Activated T-helper 1 cell treated with anti-CD3 and anti-CD28 coated beads, Interleukin-2, amount 50 U/mL, for 16 hours (primary cell): ENCODE data around the gene WAPL.
"Not testable (repeated sequence)": the region's sequence is repeated elsewhere in the genome, so short reads cannot be mapped to it uniquely, and the experiment has no call there.

Experiments
- DNase-seq, 2 donors: peaks; one replicate each; pipeline ENCODE4 v3.0.0-alpha.2; 2020; ENCODE audit warnings: low read depth in 1 of 2, low spot score in 1 of 2

WAPL gene

GRCh38 chr10:86521678-86522509 is at the start of gene WAPL:
WAPL (minus strand) TSS chr10:86521792; CDS start chr10:86518069, 3,723 bp downstream.
- DNase-seq = peak; percentile 86 to 92

- DNase-seq = no peak
Measured at GRCh38 chr10:86569335-86569734, 47.7 kb upstream of the WAPL start.

- not testable (repeated sequence) for DNase-seq
Measured at GRCh38 chr10:86566518-86566917, 44.9 kb upstream of the WAPL start.

- DNase-seq = not testable (repeated sequence)
Measured at GRCh38 chr10:86563338-86563737, 41.7 kb upstream of the WAPL start.

GRCh38 chr10:86558695-86559094 is 37.1 kb upstream of the WAPL start:
- not testable (repeated sequence) for DNase-seq

- no peak for DNase-seq
Measured at GRCh38 chr10:86556933-86557649, 35.5 kb upstream of the WAPL start.

- no peak for DNase-seq
Measured at GRCh38 chr10:86556532-86556931, 34.9 kb upstream of the WAPL start.

GRCh38 chr10:86553639-86554038 is 32.0 kb upstream of the WAPL start:
- no peak for DNase-seq

- DNase-seq = no peak
Measured at GRCh38 chr10:86553213-86553612, 31.6 kb upstream of the WAPL start.

- no peak for DNase-seq
Measured at GRCh38 chr10:86547296-86547695, 25.7 kb upstream of the WAPL start.

- DNase-seq = no peak
Measured at GRCh38 chr10:86545101-86545500, 23.5 kb upstream of the WAPL start.

GRCh38 chr10:86540016-86540415 is 18.4 kb upstream of the WAPL start:
- DNase-seq = no peak

GRCh38 chr10:86538547-86538946 is 17.0 kb upstream of the WAPL start:
- DNase-seq = no peak

GRCh38 chr10:86538040-86538439 is 16.4 kb upstream of the WAPL start:
- not testable (repeated sequence) for DNase-seq

GRCh38 chr10:86536294-86536861 is 14.8 kb upstream of the WAPL start:
- DNase-seq = peak; percentile 17 to 30

GRCh38 chr10:86535132-86535882 is 13.7 kb upstream of the WAPL start:
- peak in 1 of 2 donors; percentile 17 for DNase-seq

- no peak for DNase-seq
Measured at GRCh38 chr10:86533328-86533727, 11.7 kb upstream of the WAPL start.

GRCh38 chr10:86528736-86529135 is 7.1 kb upstream of the WAPL start:
- DNase-seq = not testable (repeated sequence)

GRCh38 chr10:86526606-86527005 is 5.0 kb upstream of the WAPL start:
- DNase-seq = no peak

GRCh38 chr10:86525713-86526112 is 4.1 kb upstream of the WAPL start:
- not testable (repeated sequence) for DNase-seq
